ENCODE results near the gene HNF4A. TPM values are rescaled to one million over a fixed set of nuclear protein-coding genes. Genes with fewer than 3 reads are reported as not detected.

HNF4A gene
- total RNA-seq, 1 donor from 2014 or later, result not detected

GRCh38 chr20:44361021-44361420 lies 5.5 kb downstream of the HNF4A start:
- DNase-seq (no peak), ATAC-seq (ENCODE audit: low read depth) (no peak)
- no peak overlapping the region for H3K27ac Mint-ChIP-seq
- peaks cover 10% of the 10 kb centered on the region for H3K27me3 Mint-ChIP-seq
- ChIA-PET CTCF (no interaction called here), POLR2A (no interaction called here)
- H3K4me1 Mint-ChIP-seq, result no peaks in the 10 kb centered on the region
- no peaks in the 10 kb centered on the region for H3K36me3 Mint-ChIP-seq (ENCODE audit: low read depth)
- intact Hi-C loops (cut with micrococcal nuclease), result no loop called here
- no peak overlapping the region for H3K4me3 Mint-ChIP-seq
- no peaks in the 10 kb centered on the region for H3K9me3 Mint-ChIP-seq
- TF ChIP-seq CTCF (IDR thresholded peaks at IDR 0.05), result no peak

GRCh38 chr20:44362466-44362940 lies 7.0 kb downstream of the HNF4A start:
- no peaks in the 10 kb centered on the region for H3K4me1 Mint-ChIP-seq
- no peaks in the 10 kb centered on the region for H3K9me3 Mint-ChIP-seq
- DNase-seq (no peak), ATAC-seq (ENCODE audit: low read depth) (no peak)
- H3K27me3 Mint-ChIP-seq, result peaks cover 10% of the 10 kb centered on the region
- ChIA-PET POLR2A (no interaction called here), CTCF (no interaction called here)
- H3K27ac Mint-ChIP-seq, result no peak overlapping the region
- H3K36me3 Mint-ChIP-seq (ENCODE audit: low read depth), result no peaks in the 10 kb centered on the region
- no peak for TF ChIP-seq CTCF (IDR thresholded peaks at IDR 0.05)
- H3K4me3 Mint-ChIP-seq, result no peak overlapping the region
- intact Hi-C loops (cut with micrococcal nuclease), result no loop called here

- H3K4me1 Mint-ChIP-seq, result no peaks in the 10 kb centered on the region
- H3K36me3 Mint-ChIP-seq (ENCODE audit: low read depth), result no peaks in the 10 kb centered on the region
- no peaks in the 10 kb centered on the region for H3K9me3 Mint-ChIP-seq
- POLR2A ChIA-PET, result no interaction called here
- H3K4me3 Mint-ChIP-seq, result no peak overlapping the region
- CTCF ChIA-PET, result no interaction called here
- no peak for TF ChIP-seq CTCF (IDR thresholded peaks at IDR 0.05)
- ATAC-seq (ENCODE audit: low read depth), result no peak
- no peak for DNase-seq
- intact Hi-C loops (cut with micrococcal nuclease), result no loop called here
- H3K27me3 Mint-ChIP-seq, result peaks cover 5% of the 10 kb centered on the region
- no peak overlapping the region for H3K27ac Mint-ChIP-seq
These were observed 8.6 kb downstream of the HNF4A start for GRCh38 chr20:44364068-44364467.

GRCh38 chr20:44364780-44365179 lies 9.3 kb downstream of the HNF4A start:
- intact Hi-C loops (cut with micrococcal nuclease), result no loop called here
- ChIA-PET CTCF (interaction anchor here (0.9 kb wide), 1 partner anchor 147 kb away, joined by 3 read pairs; no protein-coding TSS in a partner anchor), POLR2A (no interaction called here)
- Mint-ChIP-seq H3K27ac (no peak overlapping the region), H3K4me1 (no peaks in the 10 kb centered on the region), H3K36me3 (ENCODE audit: low read depth) (no peaks in the 10 kb centered on the region), H3K27me3 (peaks cover 5% of the 10 kb centered on the region), H3K4me3 (no peak overlapping the region), H3K9me3 (no peaks in the 10 kb centered on the region)
- TF ChIP-seq CTCF (IDR thresholded peaks at IDR 0.05), result no peak
- ATAC-seq (ENCODE audit: low read depth) (no peak), DNase-seq (no peak)

- ChIA-PET CTCF (interaction anchor here (1.5 kb wide), 1 partner anchor 18 kb away, joined by 3 read pairs; no protein-coding TSS in a partner anchor), POLR2A (interaction anchor here (0.6 kb wide), 1 partner anchor 335 kb away, joined by 3 read pairs; no protein-coding TSS in a partner anchor)
- DNase-seq, result no peak
- Mint-ChIP-seq H3K4me3 (no peak overlapping the region), H3K27me3 (no peaks in the 10 kb centered on the region), H3K27ac (no peak overlapping the region), H3K4me1 (no peaks in the 10 kb centered on the region), H3K9me3 (no peaks in the 10 kb centered on the region), H3K36me3 (ENCODE audit: low read depth) (no peaks in the 10 kb centered on the region)
- TF ChIP-seq CTCF (IDR thresholded peaks at IDR 0.05), result no peak
- ATAC-seq (ENCODE audit: low read depth), result no peak
- intact Hi-C loops (cut with micrococcal nuclease), result no loop called here
These were observed 12.2 kb downstream of the HNF4A start for GRCh38 chr20:44367746-44368145.
